Right lobe of liver (tissue), 6 donors: Measurements from ENCODE around the gene ITPKB. TPM values are rescaled to one million over a fixed set of nuclear protein-coding genes. Genes with fewer than 3 reads are reported as not detected.

Source experiments
- ATAC-seq, 4 donors: fragments of 200-7000 bp; cut with Tn5 transposase; one replicate each; pipeline ENCODE4 v1.9.1; 2020; ENCODE audit warnings: mild to moderate bottlenecking in 4 of 4, moderate library complexity in 4 of 4
- DNase-seq, 3 donors: peaks; one replicate each; pipeline ENCODE4 v3.0.0-alpha.2; 2020
- H3K27ac ChIP-seq, 3 donors: fragments of 200-600 bp; one replicate each; pipeline ENCODE4 v1.8.0; 2022
- H3K27me3 ChIP-seq, 2 donors: fragments of 200-600 bp; one replicate each; pipeline ENCODE4 v1.8.0; 2022
- H3K36me3 ChIP-seq, 4 donors: fragments of 200-600 bp; sonication (generic) in 1 of 4; one replicate each; pipeline versions ENCODE4 v1.5.1 to v1.8.0; 2017 to 2022; ENCODE audit warnings: control low read depth in 1 of 4
- H3K4me1 ChIP-seq, 4 donors: fragments of 200-600 bp; sonication (generic) in 1 of 4; one replicate each; pipeline versions ENCODE4 v1.5.1 to v1.8.0; 2017 to 2022; ENCODE audit warnings: control low read depth in 1 of 4
- H3K4me3 ChIP-seq, 3 donors: fragments of 200-600 bp; one replicate each; pipeline ENCODE4 v1.8.0; 2022
- H3K9me3 ChIP-seq, 4 donors: fragments of 200-600 bp; sonication (generic) in 1 of 4; one replicate each; pipeline versions ENCODE4 v1.5.1 to v1.8.0; 2017 to 2022; ENCODE audit warnings: control low read depth in 1 of 4
- CTCF ChIP-seq, 4 donors: fragments of 200-600 bp in 3 of 4; fragments of 450-650 bp in 1 of 4; IDR thresholded peaks; one replicate each; pipeline versions ENCODE4 v1.5.1 to v1.8.0; 2016 to 2022; ENCODE audit warnings: antibody characterized with exemption in 4 of 4, mild to moderate bottlenecking in 2 of 4
- POLR2A ChIP-seq: fragments of 450-650 bp; IDR thresholded peaks from one replicate; pipeline ENCODE4 v1.6.1; 2017; ENCODE audit warnings: antibody characterized with exemption, mild to moderate bottlenecking
- WGBS: methylation state at CpG from one replicate; pipeline ENCODE4 v1.1.6; 2018; ENCODE audit warnings: low coverage, low lambda C conversion rate; ENCODE audit not compliant: insufficient coverage; ENCODE audit errors: missing lambda C conversion rate; 5-methylcytosine and 5-hydroxymethylcytosine counted together
- intact Hi-C, 2 donors: fragments of 100-400 bp; cut with DNase I; formaldehyde crosslinking; loops; one replicate each; pipeline versions ENCODE4 v1.11.2 to v1.14.1; 2022
- total RNA-seq, 6 experiments: library from RNA; depleted of rRNA in 2 of 6; stranded (reverse); fragments of >200 nt in 2 of 6; fragmentation: NEBNext Ultra II Directional in 3 of 6; extraction: Animal tissue kit (Norgen Biotek cat#: 25700) in 3 of 6; gene quantifications; one replicate each; pipeline versions ENCODE4 v1.1.0 to v1.2.4, GENCODE V29; 2016 to 2023
- donor health status: DM: no; HTN: yes; CAD: no.
- donor health status: DM: no; HTN: no; CAD: no.
- donor health status: DM: no; HTN: no; CAD: no.
- donor health status: DM: no; HTN: yes; CAD: no.
- donor health status: DM: no; HTN: yes; CAD: no.

The ITPKB gene
- total RNA-seq, 6 experiments from 2014 or later, result 2.1 to 4.1 (median 3.4) TPM

- WGBS, result 57% methylated on average over 1 of the region's 2 CpGs
- no peak for DNase-seq
- peaks cover 0 to 4% (median 2%) of the 10 kb centered on the region in 4 donors for H3K4me1 ChIP-seq
- ATAC-seq, result no peak
- H3K9me3 ChIP-seq, result no peaks in the 10 kb centered on the region
- no peak overlapping the region for H3K4me3 ChIP-seq
- TF ChIP-seq POLR2A (no peak), CTCF (IDR thresholded peaks at IDR 0.05) (no peak)
- H3K36me3 ChIP-seq, result no peaks in the 10 kb centered on the region
- no peaks in the 10 kb centered on the region for H3K27me3 ChIP-seq
- H3K27ac ChIP-seq, result no peak overlapping the region
- intact Hi-C loops, result no loop called here
Measured at GRCh38 chr1:226598455-226598849, 140.6 kb downstream of the ITPKB start.

GRCh38 chr1:226597616-226598454, 141.2 kb downstream of the ITPKB start:
- intact Hi-C loops, result no loop called here
- DNase-seq, result no peak

GRCh38 chr1:226596531-226597165, 142.4 kb downstream of the ITPKB start:
- DNase-seq (no peak), ATAC-seq (no peak)
- WGBS, result no CpG with 5 or more reads among the region's 16 CpGs

More at GRCh38 chr1:226597616-226598454, 141.2 kb downstream of the ITPKB start:
- 100% methylated on average over 1 of the region's 5 CpGs for WGBS
- Histone ChIP-seq H3K4me1 (peaks cover 0 to 1% (median 0%) of the 10 kb centered on the region in 4 donors), H3K36me3 (no peaks in the 10 kb centered on the region), H3K4me3 (no peak overlapping the region), H3K27me3 (no peaks in the 10 kb centered on the region), H3K27ac (no peak overlapping the region), H3K9me3 (no peaks in the 10 kb centered on the region)
- TF ChIP-seq POLR2A (no peak), CTCF (IDR thresholded peaks at IDR 0.05) (no peak)
- no peak for ATAC-seq

GRCh38 chr1:226593541-226593940, 145.5 kb downstream of the ITPKB start:
- 79% methylated on average over 6 of the region's 8 CpGs for WGBS
- no peak for ATAC-seq
- TF ChIP-seq POLR2A (no peak), CTCF (IDR thresholded peaks at IDR 0.05) (no peak)
- Histone ChIP-seq H3K36me3 (no peaks in the 10 kb centered on the region), H3K4me1 (no peaks in the 10 kb centered on the region), H3K9me3 (no peaks in the 10 kb centered on the region), H3K27me3 (no peaks in the 10 kb centered on the region), H3K27ac (no peak overlapping the region), H3K4me3 (no peak overlapping the region)
- intact Hi-C loops, result no loop called here
- DNase-seq, result no peak

More at GRCh38 chr1:226596531-226597165, 142.4 kb downstream of the ITPKB start:
- Histone ChIP-seq H3K4me1 (no peaks in the 10 kb centered on the region), H3K27me3 (no peaks in the 10 kb centered on the region), H3K4me3 (no peak overlapping the region), H3K36me3 (no peaks in the 10 kb centered on the region), H3K27ac (no peak overlapping the region), H3K9me3 (no peaks in the 10 kb centered on the region)
- no peak for TF ChIP-seq CTCF (IDR thresholded peaks at IDR 0.05)
- TF ChIP-seq POLR2A, result no peak
- intact Hi-C loops, result no loop called here
